Esophagus muscularis mucosa (tissue), 4 donors: ENCODE results near the gene GNPAT. TPM values are rescaled to one million over a fixed set of nuclear protein-coding genes. Genes with fewer than 3 reads are reported as not detected.

ENCODE experiments used
- DNase-seq: peaks from one replicate; pipeline ENCODE4 v3.0.0-alpha.2; 2017; ENCODE audit errors: extremely low spot score
- H3K27ac ChIP-seq, 4 donors: fragments of 200-600 bp; sonication (generic); replicated peaks in 1 of 4; 1 replicate in 3 of 4; 2 replicates in 1 of 4; pipeline ENCODE4 v1.5.1; 2016 to 2019; ENCODE audit warnings: mild to moderate bottlenecking in 1 of 4
- H3K27me3 ChIP-seq, 4 donors: fragments of 200-600 bp; sonication (generic); one replicate each; pipeline versions ENCODE4 v1.5.1 to v1.6.0; 2016 to 2019
- H3K36me3 ChIP-seq, 4 donors: fragments of 200-600 bp; sonication (generic); one replicate each; pipeline ENCODE4 v1.5.1; 2016 to 2019
- H3K4me1 ChIP-seq, 4 donors: fragments of 200-600 bp; sonication (generic); one replicate each; pipeline ENCODE4 v1.5.1; 2016 to 2019
- H3K4me3 ChIP-seq, 4 donors: fragments of 200-600 bp; sonication (generic); 1 replicate in 2 of 4; 2 replicates in 2 of 4; pipeline ENCODE4 v1.5.1; 2016 to 2019; ENCODE audit warnings: mild to moderate bottlenecking in 4 of 4, moderate library complexity in 1 of 4
- H3K9me3 ChIP-seq, 4 donors: fragments of 200-600 bp; sonication (generic); 1 replicate in 3 of 4; 2 replicates in 1 of 4; pipeline ENCODE4 v1.5.1; 2016 to 2019
- EP300 ChIP-seq: sonication (generic); formaldehyde crosslinking; IDR thresholded peaks from one replicate; pipeline ENCODE4 v1.6.1; 2017; ENCODE audit warnings: antibody characterized with exemption
- POLR2A ChIP-seq: fragments of 450-650 bp; IDR thresholded peaks from one replicate; pipeline ENCODE4 v1.6.1; 2017; ENCODE audit warnings: antibody characterized with exemption, moderate library complexity, mild to moderate bottlenecking, low read depth
- POLR2AphosphoS5 ChIP-seq, 2 donors: sonication (generic); formaldehyde crosslinking; IDR thresholded peaks; one replicate each; pipeline ENCODE4 v1.6.1; 2017; ENCODE audit warnings: antibody characterized with exemption in 2 of 2
- WGBS: methylation state at CpG from one replicate; pipeline ENCODE4 v1.1.5; 2018; 5-methylcytosine and 5-hydroxymethylcytosine counted together
- intact Hi-C: fragments of 100-400 bp; cut with DNase I; formaldehyde crosslinking; loops from one replicate; pipeline ENCODE4 v1.15.1; 2023
- small RNA-seq, 3 donors: library from RNA; depleted of rRNA; stranded (forward); fragments of <200 nt; gene quantifications; one replicate each; pipeline ENCODE3, GENCODE V24; 2016
- total RNA-seq, 4 donors: library from RNA; depleted of rRNA; stranded (reverse); fragments of >200 nt; gene quantifications; one replicate each; pipeline versions ENCODE4 v1.1.0 to v1.2.1, GENCODE V29; 2016
- TF ChIP-seq, protein P1 (sequence below), 3 experiments: fragments of 200-600 bp in 2 of 3; fragments of 450-650 bp in 1 of 3; sonication (generic) in 2 of 3; IDR thresholded peaks; one replicate each; pipeline ENCODE4 v1.5.1; 2017 to 2019; ENCODE audit warnings: antibody characterized with exemption in 3 of 3, mild to moderate bottlenecking in 2 of 3, moderate library complexity in 1 of 3

The GNPAT gene
- total RNA-seq, 4 donors from 2014 or later, result 40.3 to 52.3 (median 47.2) TPM

DNA sequence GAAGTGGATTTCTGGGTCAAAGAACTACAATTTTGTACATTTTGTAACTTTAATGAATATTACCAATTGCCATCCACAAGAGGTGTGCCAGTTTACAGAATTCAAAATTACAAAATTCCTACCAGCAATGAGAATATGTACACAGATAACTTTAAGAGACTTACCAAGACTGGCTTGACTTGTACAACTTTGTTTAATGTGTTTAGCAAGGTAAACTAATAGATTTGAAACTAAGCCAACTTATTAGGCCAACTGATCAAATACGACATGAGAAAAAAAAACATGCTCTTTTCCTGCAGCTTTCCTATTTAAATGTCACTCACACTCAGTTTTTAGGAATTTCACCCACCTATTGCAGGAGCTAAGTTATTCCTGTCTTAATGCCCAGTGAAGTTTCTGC lies 85.2 kb downstream of the GNPAT start:
- 85% methylated on average over 1 of the region's 1 CpG for WGBS
- Histone ChIP-seq H3K4me3 (no peak overlapping the region), H3K27me3 (no peaks in the 10 kb centered on the region), H3K27ac (no peak overlapping the region), H3K4me1 (no peaks in the 10 kb centered on the region), H3K36me3 (no peaks in the 10 kb centered on the region), H3K9me3 (no peaks in the 10 kb centered on the region)
- TF ChIP-seq EP300 (no peak), POLR2AphosphoS5 (IDR thresholded peaks at IDR 0.05) (no peak), POLR2A (no peak)
- TF ChIP-seq, protein P1, sequence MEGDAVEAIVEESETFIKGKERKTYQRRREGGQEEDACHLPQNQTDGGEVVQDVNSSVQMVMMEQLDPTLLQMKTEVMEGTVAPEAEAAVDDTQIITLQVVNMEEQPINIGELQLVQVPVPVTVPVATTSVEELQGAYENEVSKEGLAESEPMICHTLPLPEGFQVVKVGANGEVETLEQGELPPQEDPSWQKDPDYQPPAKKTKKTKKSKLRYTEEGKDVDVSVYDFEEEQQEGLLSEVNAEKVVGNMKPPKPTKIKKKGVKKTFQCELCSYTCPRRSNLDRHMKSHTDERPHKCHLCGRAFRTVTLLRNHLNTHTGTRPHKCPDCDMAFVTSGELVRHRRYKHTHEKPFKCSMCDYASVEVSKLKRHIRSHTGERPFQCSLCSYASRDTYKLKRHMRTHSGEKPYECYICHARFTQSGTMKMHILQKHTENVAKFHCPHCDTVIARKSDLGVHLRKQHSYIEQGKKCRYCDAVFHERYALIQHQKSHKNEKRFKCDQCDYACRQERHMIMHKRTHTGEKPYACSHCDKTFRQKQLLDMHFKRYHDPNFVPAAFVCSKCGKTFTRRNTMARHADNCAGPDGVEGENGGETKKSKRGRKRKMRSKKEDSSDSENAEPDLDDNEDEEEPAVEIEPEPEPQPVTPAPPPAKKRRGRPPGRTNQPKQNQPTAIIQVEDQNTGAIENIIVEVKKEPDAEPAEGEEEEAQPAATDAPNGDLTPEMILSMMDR (IDR thresholded peaks at IDR 0.05), result no peak
- intact Hi-C loops, result no loop called here
- no peak for DNase-seq

Small RNA genes within 50 kb of the gene (small RNA-seq; reads per million reads assigned to genes)
- 0 reads per million in 3 donors for gene RNA5SP80

Other genes starting within 250 kb of the GNPAT start
- 10 to 100 TPM in 1 of 4 donors, 1 to 10 TPM in 3; 1.7 to 13.6 (median 5.6) TPM for gene FAM89A, start 201.0 kb upstream of the GNPAT start, total RNA-seq
- under 1 TPM in 3 of 4 donors, not detected in 1; under 0.01 to 0.42 (median 0.13) TPM for gene TRIM67, start 79.2 kb upstream of the GNPAT start, total RNA-seq
- 10 to 100 TPM; 13.0 to 15.4 (median 14.3) TPM for gene EXOC8, start 96.6 kb downstream of the GNPAT start, total RNA-seq
- gene SPRTN, start 97.1 kb downstream of the GNPAT start, total RNA-seq, result 10 to 100 TPM; 11.9 to 23.7 (median 15.0) TPM
- 10 to 100 TPM; 43.9 to 79.9 (median 58.7) TPM for gene EGLN1, start 181.1 kb downstream of the GNPAT start, total RNA-seq